ENCODE measurements around the gene TRIM43B.

DNA sequence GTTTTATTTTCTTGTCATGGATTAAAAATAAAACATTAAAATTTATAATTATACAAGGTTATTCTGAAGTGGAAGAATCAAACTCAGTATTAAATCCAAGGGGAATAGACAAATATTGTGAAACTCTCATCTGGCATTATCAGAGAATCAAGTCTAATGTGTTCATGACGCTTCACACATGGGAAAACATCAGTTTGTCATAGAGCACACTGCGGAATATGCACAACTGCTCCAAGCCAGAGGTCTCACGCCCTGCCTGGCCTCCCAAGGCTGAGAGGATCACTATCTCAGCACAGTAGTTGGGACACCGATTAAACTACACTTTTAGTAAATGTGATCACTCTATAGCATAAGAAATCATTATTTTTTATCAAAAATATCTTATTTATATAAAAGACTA is 20.7 kb upstream of the TRIM43B start:
- TF ChIP-seq SP1 (IDR thresholded peaks at IDR 0.05; ENCODE audit: low read depth): no peak
- no peak for TF ChIP-seq ELF1 (IDR thresholded peaks at IDR 0.05; ENCODE audit: borderline replicate concordance, low read depth)
- TF ChIP-seq, protein P1, sequence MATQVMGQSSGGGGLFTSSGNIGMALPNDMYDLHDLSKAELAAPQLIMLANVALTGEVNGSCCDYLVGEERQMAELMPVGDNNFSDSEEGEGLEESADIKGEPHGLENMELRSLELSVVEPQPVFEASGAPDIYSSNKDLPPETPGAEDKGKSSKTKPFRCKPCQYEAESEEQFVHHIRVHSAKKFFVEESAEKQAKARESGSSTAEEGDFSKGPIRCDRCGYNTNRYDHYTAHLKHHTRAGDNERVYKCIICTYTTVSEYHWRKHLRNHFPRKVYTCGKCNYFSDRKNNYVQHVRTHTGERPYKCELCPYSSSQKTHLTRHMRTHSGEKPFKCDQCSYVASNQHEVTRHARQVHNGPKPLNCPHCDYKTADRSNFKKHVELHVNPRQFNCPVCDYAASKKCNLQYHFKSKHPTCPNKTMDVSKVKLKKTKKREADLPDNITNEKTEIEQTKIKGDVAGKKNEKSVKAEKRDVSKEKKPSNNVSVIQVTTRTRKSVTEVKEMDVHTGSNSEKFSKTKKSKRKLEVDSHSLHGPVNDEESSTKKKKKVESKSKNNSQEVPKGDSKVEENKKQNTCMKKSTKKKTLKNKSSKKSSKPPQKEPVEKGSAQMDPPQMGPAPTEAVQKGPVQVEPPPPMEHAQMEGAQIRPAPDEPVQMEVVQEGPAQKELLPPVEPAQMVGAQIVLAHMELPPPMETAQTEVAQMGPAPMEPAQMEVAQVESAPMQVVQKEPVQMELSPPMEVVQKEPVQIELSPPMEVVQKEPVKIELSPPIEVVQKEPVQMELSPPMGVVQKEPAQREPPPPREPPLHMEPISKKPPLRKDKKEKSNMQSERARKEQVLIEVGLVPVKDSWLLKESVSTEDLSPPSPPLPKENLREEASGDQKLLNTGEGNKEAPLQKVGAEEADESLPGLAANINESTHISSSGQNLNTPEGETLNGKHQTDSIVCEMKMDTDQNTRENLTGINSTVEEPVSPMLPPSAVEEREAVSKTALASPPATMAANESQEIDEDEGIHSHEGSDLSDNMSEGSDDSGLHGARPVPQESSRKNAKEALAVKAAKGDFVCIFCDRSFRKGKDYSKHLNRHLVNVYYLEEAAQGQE (IDR thresholded peaks at IDR 0.05; ENCODE audit: low read depth): no peak
- TF ChIP-seq, protein P2, sequence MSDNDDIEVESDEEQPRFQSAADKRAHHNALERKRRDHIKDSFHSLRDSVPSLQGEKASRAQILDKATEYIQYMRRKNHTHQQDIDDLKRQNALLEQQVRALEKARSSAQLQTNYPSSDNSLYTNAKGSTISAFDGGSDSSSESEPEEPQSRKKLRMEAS (IDR thresholded peaks at IDR 0.05): no peak
- TF ChIP-seq, protein P3, sequence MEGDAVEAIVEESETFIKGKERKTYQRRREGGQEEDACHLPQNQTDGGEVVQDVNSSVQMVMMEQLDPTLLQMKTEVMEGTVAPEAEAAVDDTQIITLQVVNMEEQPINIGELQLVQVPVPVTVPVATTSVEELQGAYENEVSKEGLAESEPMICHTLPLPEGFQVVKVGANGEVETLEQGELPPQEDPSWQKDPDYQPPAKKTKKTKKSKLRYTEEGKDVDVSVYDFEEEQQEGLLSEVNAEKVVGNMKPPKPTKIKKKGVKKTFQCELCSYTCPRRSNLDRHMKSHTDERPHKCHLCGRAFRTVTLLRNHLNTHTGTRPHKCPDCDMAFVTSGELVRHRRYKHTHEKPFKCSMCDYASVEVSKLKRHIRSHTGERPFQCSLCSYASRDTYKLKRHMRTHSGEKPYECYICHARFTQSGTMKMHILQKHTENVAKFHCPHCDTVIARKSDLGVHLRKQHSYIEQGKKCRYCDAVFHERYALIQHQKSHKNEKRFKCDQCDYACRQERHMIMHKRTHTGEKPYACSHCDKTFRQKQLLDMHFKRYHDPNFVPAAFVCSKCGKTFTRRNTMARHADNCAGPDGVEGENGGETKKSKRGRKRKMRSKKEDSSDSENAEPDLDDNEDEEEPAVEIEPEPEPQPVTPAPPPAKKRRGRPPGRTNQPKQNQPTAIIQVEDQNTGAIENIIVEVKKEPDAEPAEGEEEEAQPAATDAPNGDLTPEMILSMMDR (IDR thresholded peaks at IDR 0.05 in 2 of 3, conservative IDR thresholded peaks at IDR 0.05 in 1 of 3; ENCODE audit: borderline replicate concordance in 1 of 3, insufficient read depth in 1 of 3, low read depth in 2 of 3, low read length in 2 of 3): no peak
- no peak for TF ChIP-seq ZNF274 (IDR thresholded peaks at IDR 0.05; ENCODE audit: low read depth, low read length)
- TF ChIP-seq FOSL1 (IDR thresholded peaks at IDR 0.05; ENCODE audit: low read depth): no peak
- no peak for TF ChIP-seq JUND (IDR thresholded peaks at IDR 0.05)
- no peak for TF ChIP-seq POLR2A (IDR thresholded peaks at IDR 0.05; ENCODE audit: borderline replicate concordance, extremely low read depth, insufficient read depth, insufficient read length)

Data from HCT116 (cell line).